Measurements from ENCODE around the gene STK40. TPM values are rescaled to one million over a fixed set of nuclear protein-coding genes. Genes with fewer than 3 reads are reported as not detected.

The STK40 gene
- polyA plus RNA-seq, 5 donors: 29.1 to 41.0 (median 32.2) TPM

Other genes starting within 250 kb of the STK40 start
- gene TRAPPC3, start 236.4 kb downstream of the STK40 start, polyA plus RNA-seq (ENCODE audit: insufficient read depth in 1 of 5, insufficient read length in 5 of 5, low replicate concordance in 1 of 5): 10 to 100 TPM; 45.0 to 56.6 (median 52.9) TPM
- 10 to 100 TPM; 49.6 to 82.4 (median 52.3) TPM for gene MAP7D1, start 229.8 kb downstream of the STK40 start, polyA plus RNA-seq (ENCODE audit: insufficient read depth in 1 of 5, insufficient read length in 5 of 5, low replicate concordance in 1 of 5)
- 100 to 1,000 TPM; 112 to 165 (median 154) TPM for gene THRAP3, start 161.5 kb downstream of the STK40 start, polyA plus RNA-seq (ENCODE audit: insufficient read depth in 1 of 5, insufficient read length in 5 of 5, low replicate concordance in 1 of 5)
- gene SH3D21, start 79.6 kb downstream of the STK40 start, polyA plus RNA-seq (ENCODE audit: insufficient read depth in 1 of 5, insufficient read length in 5 of 5, low replicate concordance in 1 of 5): 10 to 100 TPM; 12.3 to 20.9 (median 18.4) TPM
- 10 to 100 TPM; 22.1 to 81.6 (median 33.3) TPM for gene EVA1B, start 62.3 kb downstream of the STK40 start, polyA plus RNA-seq (ENCODE audit: insufficient read depth in 1 of 5, insufficient read length in 5 of 5, low replicate concordance in 1 of 5)
- 10 to 100 TPM; 15.1 to 25.2 (median 18.7) TPM for gene LSM10, start 12.0 kb upstream of the STK40 start, polyA plus RNA-seq (ENCODE audit: insufficient read depth in 1 of 5, insufficient read length in 5 of 5, low replicate concordance in 1 of 5)
- gene OSCP1, start 64.5 kb upstream of the STK40 start, polyA plus RNA-seq (ENCODE audit: insufficient read depth in 1 of 5, insufficient read length in 5 of 5, low replicate concordance in 1 of 5): 10 to 100 TPM; 14.8 to 20.6 (median 20.1) TPM
- gene MRPS15, start 78.5 kb upstream of the STK40 start, polyA plus RNA-seq (ENCODE audit: insufficient read depth in 1 of 5, insufficient read length in 5 of 5, low replicate concordance in 1 of 5): 10 to 100 TPM; 48.0 to 65.1 (median 60.9) TPM
- gene CSF3R, start 97.0 kb upstream of the STK40 start, polyA plus RNA-seq (ENCODE audit: insufficient read depth in 1 of 5, insufficient read length in 5 of 5, low replicate concordance in 1 of 5): 10 to 100 TPM in 2 of 5 donors, 1 to 10 TPM in 3; 7.4 to 10.9 (median 8.7) TPM

Data from right lung (tissue), 5 donors.